ENCODE results near the gene PCSK4.
A peak's percentile ranks its signal among the peaks of the same experiment; 100 is the strongest.

DNA sequence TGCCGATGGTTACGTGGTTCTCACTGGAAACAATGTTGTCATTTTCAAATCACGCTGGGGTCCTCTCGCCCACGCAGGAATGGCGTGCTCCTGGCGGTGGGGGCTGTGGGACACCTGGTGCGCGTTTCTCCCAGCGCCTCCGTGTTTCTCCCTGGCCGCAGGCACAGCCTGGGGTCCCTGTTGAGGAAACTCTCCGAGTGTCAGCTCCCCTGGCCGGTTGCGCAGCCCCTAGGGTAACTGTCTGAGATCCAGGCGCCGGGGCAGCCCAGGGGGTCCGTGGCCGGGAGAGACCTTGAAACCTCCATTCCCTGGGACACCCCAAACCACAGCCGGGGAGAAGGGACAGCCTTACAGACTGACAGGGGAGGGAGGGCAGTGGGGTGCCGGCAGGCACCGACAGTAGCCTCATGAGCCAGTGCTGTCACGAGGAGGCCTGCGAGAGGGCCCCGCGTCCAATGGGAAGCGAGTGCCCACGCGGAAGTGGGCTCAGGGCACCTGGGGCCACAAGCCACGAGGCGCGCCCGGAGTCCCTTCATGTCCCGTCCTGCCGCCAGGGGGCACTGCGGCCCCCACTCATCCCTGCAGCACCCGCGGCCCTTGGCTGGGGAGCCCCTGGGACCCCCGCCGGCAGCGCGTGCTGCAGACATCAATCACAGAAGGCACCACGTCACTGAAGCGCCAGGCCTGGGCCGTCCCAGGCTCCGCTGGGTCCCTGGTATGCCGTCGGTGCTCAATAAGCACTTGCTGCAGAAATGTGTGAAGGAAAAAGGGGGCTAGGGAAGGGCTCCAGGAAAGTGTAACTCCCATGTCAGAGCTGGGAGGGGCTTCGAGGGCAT, 13.2 kb upstream of the PCSK4 start:
- TF ChIP-seq POLR2A (IDR thresholded peaks at IDR 0.05; ENCODE audit: low read depth, low read length) (no peak), CEBPB (IDR thresholded peaks at IDR 0.05; ENCODE audit: low read depth, low read length) (no peak)
- TF ChIP-seq, protein P1, sequence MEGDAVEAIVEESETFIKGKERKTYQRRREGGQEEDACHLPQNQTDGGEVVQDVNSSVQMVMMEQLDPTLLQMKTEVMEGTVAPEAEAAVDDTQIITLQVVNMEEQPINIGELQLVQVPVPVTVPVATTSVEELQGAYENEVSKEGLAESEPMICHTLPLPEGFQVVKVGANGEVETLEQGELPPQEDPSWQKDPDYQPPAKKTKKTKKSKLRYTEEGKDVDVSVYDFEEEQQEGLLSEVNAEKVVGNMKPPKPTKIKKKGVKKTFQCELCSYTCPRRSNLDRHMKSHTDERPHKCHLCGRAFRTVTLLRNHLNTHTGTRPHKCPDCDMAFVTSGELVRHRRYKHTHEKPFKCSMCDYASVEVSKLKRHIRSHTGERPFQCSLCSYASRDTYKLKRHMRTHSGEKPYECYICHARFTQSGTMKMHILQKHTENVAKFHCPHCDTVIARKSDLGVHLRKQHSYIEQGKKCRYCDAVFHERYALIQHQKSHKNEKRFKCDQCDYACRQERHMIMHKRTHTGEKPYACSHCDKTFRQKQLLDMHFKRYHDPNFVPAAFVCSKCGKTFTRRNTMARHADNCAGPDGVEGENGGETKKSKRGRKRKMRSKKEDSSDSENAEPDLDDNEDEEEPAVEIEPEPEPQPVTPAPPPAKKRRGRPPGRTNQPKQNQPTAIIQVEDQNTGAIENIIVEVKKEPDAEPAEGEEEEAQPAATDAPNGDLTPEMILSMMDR (conservative IDR thresholded peaks at IDR 0.05; ENCODE audit: low read depth, low read length) = peak; percentile 58
- TF ChIP-seq, protein P2, sequence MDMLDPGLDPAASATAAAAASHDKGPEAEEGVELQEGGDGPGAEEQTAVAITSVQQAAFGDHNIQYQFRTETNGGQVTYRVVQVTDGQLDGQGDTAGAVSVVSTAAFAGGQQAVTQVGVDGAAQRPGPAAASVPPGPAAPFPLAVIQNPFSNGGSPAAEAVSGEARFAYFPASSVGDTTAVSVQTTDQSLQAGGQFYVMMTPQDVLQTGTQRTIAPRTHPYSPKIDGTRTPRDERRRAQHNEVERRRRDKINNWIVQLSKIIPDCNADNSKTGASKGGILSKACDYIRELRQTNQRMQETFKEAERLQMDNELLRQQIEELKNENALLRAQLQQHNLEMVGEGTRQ (IDR thresholded peaks at IDR 0.05; ENCODE audit: low read depth, low read length) = peak; percentile 72

Measured in IMR-90 (cell line).